H1 (cell line): Measurements from ENCODE around the gene MEF2D. TPM values are rescaled to one million over a fixed set of nuclear protein-coding genes. Genes with fewer than 3 reads are reported as not detected.

ENCODE experiments used
- CTCF ChIA-PET: fragments of 300-600 bp; sonication (Branson Sonifier 250); formaldehyde crosslinking; loops from one replicate; lab custom pipeline; 2021; ENCODE audit not compliant: partially characterized antibody; lab: Charles Lee
- POLR2A ChIA-PET: fragments of 300-600 bp; sonication (Branson Sonifier 250); formaldehyde crosslinking; loops from one replicate; lab custom pipeline; 2021; ENCODE audit warnings: inconsistent platforms; ENCODE audit not compliant: partially characterized antibody; lab: Charles Lee
- DNase-seq, 2 experiments: peaks; one replicate each; pipeline versions ENCODE4 v3.0.0 to v3.0.0-alpha.2; 2010 to 2022; ENCODE audit warnings: low spot score in 2 of 2, low read depth in 1 of 2, mixed read lengths in 1 of 2
- FAIRE-seq: peaks from 2 replicates; lab custom pipeline; 2011; peaks lifted over from hg19 to GRCh38; lab: Jason Lieb, UNC
- H2AFZ ChIP-seq: 2 replicates; pipeline ENCODE4 v1.8.1; 2012; ENCODE audit warnings: low read length, inconsistent platforms
- H2AK5ac ChIP-seq: 2 replicates; pipeline ENCODE4 v1.6.1; 2013; ENCODE audit warnings: low read depth, low read length
- H2BK120ac ChIP-seq: replicated peaks from 2 replicates; pipeline ENCODE3; 2013; ENCODE audit warnings: low read depth, low read length, inconsistent platforms
- H2BK12ac ChIP-seq: 2 replicates; pipeline ENCODE4 v1.6.1; 2013; ENCODE audit warnings: low read depth, low read length
- H2BK15ac ChIP-seq: 2 replicates; pipeline ENCODE4 v1.6.1; 2013; ENCODE audit warnings: low read length
- H2BK20ac ChIP-seq: 2 replicates; pipeline ENCODE4 v1.6.1; 2013; ENCODE audit warnings: low read length
- H2BK5ac ChIP-seq: 2 replicates; pipeline ENCODE4 v1.6.1; 2013; ENCODE audit warnings: low read depth, low read length
- H3K14ac ChIP-seq: 2 replicates; pipeline ENCODE4 v1.6.1; 2013; ENCODE audit warnings: inconsistent platforms; ENCODE audit not compliant: insufficient read length
- H3K18ac ChIP-seq: 2 replicates; pipeline ENCODE4 v1.6.1; 2013; ENCODE audit warnings: low read length; ENCODE audit errors: extremely low read depth
- H3K23ac ChIP-seq: 2 replicates; pipeline ENCODE4 v1.6.1; 2013; ENCODE audit warnings: inconsistent platforms; ENCODE audit not compliant: insufficient read length
- H3K23me2 ChIP-seq: 2 replicates; pipeline ENCODE4 v1.6.1; 2013; ENCODE audit warnings: low read depth, low read length
- H3K27ac ChIP-seq: 2 replicates; pipeline ENCODE4 v1.6.1; 2011; ENCODE audit warnings: low read depth, low read length, inconsistent platforms
- H3K27me3 ChIP-seq, 4 experiments: replicated peaks in 1 of 4; 1 replicate in 1 of 4; 2 replicates in 3 of 4; pipeline versions ENCODE4 v1.6.1 to v1.8.1; 2011 to 2013; ENCODE audit warnings: low read length in 3 of 4, mild to moderate bottlenecking in 3 of 4, inconsistent platforms in 2 of 4, mixed read lengths in 2 of 4, moderate library complexity in 1 of 4; ENCODE audit not compliant: control insufficient read depth in 3 of 4, insufficient read depth in 3 of 4; ENCODE audit errors: extremely low read depth in 1 of 4
- H3K36me3 ChIP-seq, 4 experiments: 2 replicates each; pipeline versions ENCODE4 v1.6.1 to v1.8.1; 2011 to 2013; ENCODE audit warnings: mild to moderate bottlenecking in 4 of 4, low read length in 3 of 4, moderate library complexity in 2 of 4, control low read depth in 1 of 4, inconsistent platforms in 1 of 4; ENCODE audit not compliant: insufficient read depth in 4 of 4, control insufficient read depth in 2 of 4
- H3K4ac ChIP-seq: replicated peaks from 2 replicates; pipeline ENCODE3; 2013; ENCODE audit warnings: low read length, low read depth, mixed read lengths, inconsistent platforms; ENCODE audit not compliant: insufficient read length
- H3K4me1 ChIP-seq, 4 experiments: replicated peaks in 1 of 4; 1 replicate in 1 of 4; 2 replicates in 3 of 4; pipeline versions ENCODE4 v1.6.1 to v1.8.1; 2011 to 2013; ENCODE audit warnings: low read length in 3 of 4, inconsistent platforms in 2 of 4, mixed read lengths in 1 of 4; ENCODE audit not compliant: insufficient read depth in 4 of 4, control insufficient read depth in 3 of 4
- H3K4me2 ChIP-seq, 2 experiments: 2 replicates each; pipeline versions ENCODE4 v1.6.1 to v1.8.1; 2011 to 2013; ENCODE audit warnings: low read depth in 2 of 2, low read length in 2 of 2, control low read depth in 1 of 2, inconsistent platforms in 1 of 2, mild to moderate bottlenecking in 1 of 2; ENCODE audit not compliant: insufficient read depth in 1 of 2
- H3K4me3 ChIP-seq, 4 experiments: fragments of 200-600, 300-600 bp in 1 of 4; sonication (generic), shearing (Covaris generic), sonication (Bioruptor Twin) in 1 of 4; 2 replicates each; pipeline versions ENCODE4 v1.5.1 to v1.8.1; 2011 to 2016; ENCODE audit warnings: low read length in 4 of 4, low read depth in 3 of 4, control low read depth in 2 of 4, inconsistent platforms in 2 of 4, mild to moderate bottlenecking in 2 of 4, mixed read lengths in 1 of 4, moderate library complexity in 1 of 4; ENCODE audit not compliant: insufficient read depth in 2 of 4; ENCODE audit errors: extremely low read depth in 1 of 4
- H3K56ac ChIP-seq: replicated peaks from 2 replicates; pipeline ENCODE3; 2013; ENCODE audit warnings: low read depth, mild to moderate bottlenecking, mixed read lengths, low read length, inconsistent platforms; ENCODE audit not compliant: insufficient read length
- H3K79me1 ChIP-seq: 2 replicates; pipeline ENCODE4 v1.6.1; 2013; ENCODE audit warnings: low read depth, low read length, control low read depth
- H3K79me2 ChIP-seq, 2 experiments: 2 replicates each; pipeline versions ENCODE4 v1.6.1 to v1.8.1; 2012 to 2013; ENCODE audit warnings: low read length in 2 of 2, mild to moderate bottlenecking in 2 of 2, inconsistent platforms in 1 of 2; ENCODE audit not compliant: insufficient read depth in 2 of 2, control insufficient read depth in 1 of 2
- H3K9ac ChIP-seq, 4 experiments: replicated peaks in 1 of 4; 1 replicate in 1 of 4; 2 replicates in 3 of 4; pipeline versions ENCODE4 v1.6.1 to v1.8.1; 2011 to 2013; ENCODE audit warnings: low read depth in 3 of 4, low read length in 3 of 4, control low read depth in 2 of 4, mild to moderate bottlenecking in 2 of 4, moderate library complexity in 2 of 4, inconsistent platforms in 1 of 4; ENCODE audit errors: extremely low read depth in 1 of 4
- H3K9me3 ChIP-seq, 2 experiments: 2 replicates each; pipeline versions ENCODE4 v1.6.1 to v1.8.1; 2012 to 2013; ENCODE audit warnings: mild to moderate bottlenecking in 2 of 2, moderate library complexity in 2 of 2, control low read depth in 1 of 2, inconsistent platforms in 1 of 2, low read depth in 1 of 2, low read length in 1 of 2, mixed read lengths in 1 of 2; ENCODE audit not compliant: insufficient read depth in 2 of 2
- H4K20me1 ChIP-seq, 2 experiments: replicated peaks in 1 of 2; 2 replicates each; pipeline versions ENCODE3 to v1.8.1; 2011 to 2013; ENCODE audit warnings: inconsistent platforms in 2 of 2, low read length in 2 of 2, mild to moderate bottlenecking in 1 of 2; ENCODE audit not compliant: insufficient read depth in 2 of 2, control insufficient read depth in 1 of 2
- H4K5ac ChIP-seq: 2 replicates; pipeline ENCODE4 v1.6.1; 2013; ENCODE audit warnings: low read length, low read depth, mixed read lengths, inconsistent platforms; ENCODE audit not compliant: insufficient read length
- H4K8ac ChIP-seq: 2 replicates; pipeline ENCODE4 v1.8.0; 2013; ENCODE audit warnings: mild to moderate bottlenecking, moderate library complexity, low read length, inconsistent platforms; ENCODE audit not compliant: insufficient read depth; ENCODE audit errors: extremely low read depth
- H4K91ac ChIP-seq: replicated peaks from 2 replicates; pipeline ENCODE3; 2013; ENCODE audit warnings: low read length, mixed read lengths, inconsistent platforms; ENCODE audit not compliant: insufficient read length
- MAFK ChIP-seq: IDR thresholded peaks from 2 replicates; pipeline ENCODE4 v1.6.1; 2012; ENCODE audit warnings: low read depth, mild to moderate bottlenecking, improper control_type of control experiment, low read length
- NRF1 ChIP-seq: IDR thresholded peaks from 2 replicates; pipeline ENCODE4 v1.6.1; 2011; ENCODE audit warnings: mild to moderate bottlenecking, low read depth, low read length, improper control_type of control experiment
- POLR2A ChIP-seq, 2 experiments: IDR thresholded peaks; 1 replicate in 1 of 2; 2 replicates in 1 of 2; pipeline ENCODE4 v1.6.1; 2011; ENCODE audit warnings: low read depth in 2 of 2, low read length in 2 of 2, mild to moderate bottlenecking in 2 of 2; ENCODE audit errors: control extremely low read depth in 1 of 2
- POLR2AphosphoS5 ChIP-seq: IDR thresholded peaks from 2 replicates; pipeline ENCODE4 v1.6.1; 2011; ENCODE audit warnings: low read depth, low read length
- RAD21 ChIP-seq, 2 experiments: IDR thresholded peaks in 1 of 2; conservative IDR thresholded peaks in 1 of 2; 2 replicates each; pipeline ENCODE4 v1.6.1; 2011; ENCODE audit warnings: low read depth in 2 of 2, low read length in 2 of 2, improper control_type of control experiment in 1 of 2, inconsistent platforms in 1 of 2, mild to moderate bottlenecking in 1 of 2, moderate library complexity in 1 of 2
- RFX5 ChIP-seq: IDR thresholded peaks from 2 replicates; pipeline ENCODE4 v1.6.1; 2011; ENCODE audit warnings: low read depth, low read length, improper control_type of control experiment, borderline replicate concordance
- whole genome bisulfite sequencing, 2 experiments: shearing (Covaris generic) in 1 of 2; methylation state at CpG; one replicate each; pipeline versions ENCODE4 v1.1.6 to v1.1.7; 2013 to 2015; ENCODE audit warnings: low lambda C conversion rate in 2 of 2, mixed read lengths in 2 of 2, inconsistent platforms in 1 of 2, low coverage in 1 of 2, missing lambda C conversion rate in 1 of 2; ENCODE audit not compliant: insufficient replicate concordance in 2 of 2, insufficient coverage in 1 of 2, insufficient read length in 1 of 2; ENCODE audit errors: extremely low coverage in 1 of 2, missing lambda C conversion rate in 1 of 2; 5-methylcytosine and 5-hydroxymethylcytosine counted together
- polyA plus RNA-seq, 7 experiments: library from polyadenylated mRNA; depleted of rRNA in 3 of 7; stranded (reverse) in 5 of 7; unstranded in 2 of 7; fragments of >200 nt in 5 of 7; fragments of 200-250 nt in 2 of 7; gene quantifications; 1 replicate in 5 of 7; 2 replicates in 1 of 7; 4 replicates in 1 of 7; pipeline versions ENCODE4 v1.2.1 to v1.2.3, GENCODE V29; 2011 to 2013; ENCODE audit warnings: missing spikeins in 2 of 7, mixed read lengths in 2 of 7
- total RNA-seq: library from RNA; stranded (reverse); fragmentation: NEBNext Ultra II Directional; extraction: Animal tissue kit (Norgen Biotek cat#: 25700); gene quantifications from 2 replicates; pipeline ENCODE4 v1.2.1, GENCODE V29; 2021

The MEF2D gene
- total and polyA plus RNA-seq, 2 of the 8 experiments (the other 6 are each of a cell fraction or from before 2014, with no cell fraction given) = 17.3 to 20.3 TPM

GRCh38 chr1:156431366-156431765 lies 69.2 kb downstream of the MEF2D start:
- no peak overlapping the region for H4K5ac ChIP-seq
- H3K56ac ChIP-seq = no peak overlapping the region
- H2BK12ac ChIP-seq = no peak overlapping the region
- peaks cover 2 to 14% of the 10 kb centered on the region in 2 experiments for H4K20me1 ChIP-seq
- H3K4me1 ChIP-seq = peaks cover 14 to 38% (median 18%) of the 10 kb centered on the region in 4 experiments
- H3K4me2 ChIP-seq = peak overlapping the region in 1 of 2 experiments; percentile 62; a peak in 1 of 4 replicates
- H2AK5ac ChIP-seq = no peak overlapping the region
- no peak overlapping the region for H2BK5ac ChIP-seq
- WGBS, 2 experiments = 9% methylated on average over 4 of the region's 4 CpGs; no CpG with 5 or more reads in 1 of the 2 experiments
- H3K9me3 ChIP-seq = no peaks in the 10 kb centered on the region
- H3K27ac ChIP-seq = no peak overlapping the region
- no peak for FAIRE-seq
- no peak overlapping the region for H3K4me3 ChIP-seq
- no peaks in the 10 kb centered on the region for H3K79me2 ChIP-seq
- H2BK15ac ChIP-seq = no peak overlapping the region
- H3K36me3 ChIP-seq = peaks cover 0 to 10% (median 0%) of the 10 kb centered on the region in 4 experiments; a peak in 1 of 8 replicates
- no peak for TF ChIP-seq MAFK
- no peak for TF ChIP-seq NRF1
- TF ChIP-seq RFX5 = no peak
- TF ChIP-seq POLR2AphosphoS5 = no peak
- TF ChIP-seq RAD21 (IDR thresholded peaks at IDR 0.05 in 1 of 2, conservative IDR thresholded peaks at IDR 0.05 in 1 of 2; ENCODE audit: low read depth in 2 of 2, low read length in 2 of 2) = no peak
- TF ChIP-seq POLR2A (IDR thresholded peaks at IDR 0.05; ENCODE audit: control extremely low read depth in 1 of 2, low read depth in 2 of 2, low read length in 2 of 2) = no peak
- TF ChIP-seq, all 59 proteins: peak for 0
- Histone ChIP-seq H2BK20ac (no peak overlapping the region), H2AFZ (no peak overlapping the region), H3K9ac (no peak overlapping the region), H3K79me1 (no peaks in the 10 kb centered on the region), H3K14ac (no peak overlapping the region), H3K4ac (no peak overlapping the region), H3K18ac (no peak overlapping the region), H3K23me2 (peaks cover 3% of the 10 kb centered on the region; the same call in 1 of the 2 replicates), H4K8ac (no peak overlapping the region), H4K91ac (no peak overlapping the region), H3K23ac (no peak overlapping the region), H3K27me3 (peaks cover 77 to 100% (median 98%) of the 10 kb centered on the region in 4 experiments), H2BK120ac (no peak overlapping the region)
- no peak for DNase-seq
- ChIA-PET POLR2A (interaction anchor here (0.7 to 6.4 kb wide), 6 partner anchors 8 to 228 kb away, joined by 3 to 74 read pairs (median 13); no protein-coding TSS in a partner anchor), CTCF (interaction anchor here (1.3 to 14.9 kb wide), 7 partner anchors 8 to 193 kb away, joined by 3 to 217 read pairs (median 59); no protein-coding TSS in a partner anchor)
